ENCODE measurements around the gene FOXP1. TPM values are rescaled to one million over a fixed set of nuclear protein-coding genes. Genes with fewer than 3 reads are reported as not detected.

Gene FOXP1
- total RNA-seq, 4 donors from 2014 or later, result 169 to 300 (median 202) TPM

- no peaks in the 10 kb centered on the region for H3K27me3 ChIP-seq
- TF ChIP-seq CTCF (IDR thresholded peaks at IDR 0.05), result no peak
- TF ChIP-seq EP300 (IDR thresholded peaks at IDR 0.05), result no peak
- no peak for TF ChIP-seq POLR2A (IDR thresholded peaks at IDR 0.05)
- no peak for TF ChIP-seq POLR2AphosphoS5 (IDR thresholded peaks at IDR 0.05)
- H3K27ac ChIP-seq, result no peak overlapping the region
- no peak overlapping the region for H3K4me3 ChIP-seq
- H3K9me3 ChIP-seq, result no peaks in the 10 kb centered on the region
- WGBS, 2 donors (ENCODE audit: low coverage in 1 of 2), result 100% methylated on average over 1 of the region's 1 CpG
- no peaks in the 10 kb centered on the region for H3K36me3 ChIP-seq
- no peak for ATAC-seq
- peaks cover 12 to 32% (median 15%) of the 10 kb centered on the region in 3 donors for H3K4me1 ChIP-seq
Observed at GRCh38 chr3:71214797-71215196, 368.7 kb downstream of the FOXP1 start.

DNA sequence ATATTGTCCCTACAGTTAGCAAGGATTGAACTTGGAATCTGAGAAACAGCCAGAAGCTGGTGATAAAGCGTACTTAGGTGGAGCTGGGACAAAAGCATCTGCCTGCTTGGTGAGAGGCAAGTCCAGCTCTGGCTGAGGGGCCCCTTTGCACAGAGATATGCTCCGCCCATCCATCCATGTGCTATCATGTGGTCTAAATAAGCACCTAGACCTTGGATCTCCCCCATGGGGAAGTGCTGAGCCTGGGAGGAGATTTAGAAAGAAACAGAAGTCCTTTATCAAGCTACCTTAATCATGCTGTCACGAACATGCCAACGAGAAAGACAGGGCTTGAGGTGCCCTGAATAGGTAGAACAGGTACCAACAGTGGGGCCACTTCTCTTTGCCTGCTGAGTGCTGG lies 369.5 kb downstream of the FOXP1 start:
- no peak for ATAC-seq
- Histone ChIP-seq H3K9me3 (no peaks in the 10 kb centered on the region), H3K4me1 (peaks cover 15 to 39% (median 20%) of the 10 kb centered on the region in 3 donors), H3K36me3 (no peaks in the 10 kb centered on the region), H3K27me3 (no peaks in the 10 kb centered on the region), H3K27ac (no peak overlapping the region), H3K4me3 (no peak overlapping the region)
- WGBS, 2 donors (ENCODE audit: low coverage in 1 of 2), result 64 to 100% methylated on average over 1 to 3 of the region's 4 CpGs
- TF ChIP-seq POLR2AphosphoS5 (IDR thresholded peaks at IDR 0.05) (no peak), CTCF (IDR thresholded peaks at IDR 0.05) (no peak), EP300 (IDR thresholded peaks at IDR 0.05) (no peak), POLR2A (IDR thresholded peaks at IDR 0.05) (no peak)

DNA sequence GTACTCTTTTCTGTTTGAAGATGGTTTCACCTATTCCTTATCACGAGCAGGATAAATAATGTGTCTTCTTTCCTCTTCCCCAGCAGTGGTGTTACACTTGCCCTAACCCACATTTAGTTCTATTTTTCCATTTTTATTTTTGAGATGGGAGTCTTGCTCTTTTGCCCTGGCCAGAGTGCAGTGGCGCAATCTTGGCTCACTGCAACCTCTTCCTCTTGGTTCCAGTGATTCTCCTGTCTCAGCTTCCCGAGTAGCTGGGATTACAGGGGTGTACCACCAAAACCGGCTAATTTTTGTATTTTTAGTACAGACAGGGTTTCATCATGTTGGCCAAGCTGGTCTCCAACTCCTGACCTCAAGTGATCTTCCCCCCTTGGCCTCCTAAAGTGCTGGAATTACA lies 372.4 kb downstream of the FOXP1 start:
- peak; percentile 46 for ATAC-seq
- Histone ChIP-seq H3K9me3 (no peaks in the 10 kb centered on the region), H3K4me3 (no peak overlapping the region), H3K27ac (peak overlapping the region; percentile 86 to 88 (median 86)), H3K4me1 (peaks cover 19 to 66% (median 28%) of the 10 kb centered on the region in 3 donors), H3K27me3 (no peaks in the 10 kb centered on the region), H3K36me3 (no peaks in the 10 kb centered on the region)
- TF ChIP-seq CTCF (IDR thresholded peaks at IDR 0.05) (no peak), POLR2AphosphoS5 (IDR thresholded peaks at IDR 0.05) (no peak), POLR2A (IDR thresholded peaks at IDR 0.05) (no peak), EP300 (IDR thresholded peaks at IDR 0.05) (no peak)
- 38% methylated on average over 1 to 4 of the region's 4 CpGs for WGBS, 2 donors (ENCODE audit: low coverage in 1 of 2)

GRCh38 chr3:71210257-71211007 lies 373.1 kb downstream of the FOXP1 start:
- Histone ChIP-seq H3K4me1 (peaks cover 19 to 73% (median 31%) of the 10 kb centered on the region in 3 donors), H3K9me3 (no peaks in the 10 kb centered on the region), H3K36me3 (no peaks in the 10 kb centered on the region), H3K4me3 (no peak overlapping the region), H3K27ac (peak overlapping the region; percentile 86 to 88 (median 86)), H3K27me3 (no peaks in the 10 kb centered on the region)
- peak in 3 of 4 experiments; percentile 29 to 64 (median 64) for TF ChIP-seq CTCF (IDR thresholded peaks at IDR 0.05)
- TF ChIP-seq POLR2A (IDR thresholded peaks at IDR 0.05), result no peak
- peak; percentile 82 for TF ChIP-seq POLR2AphosphoS5 (IDR thresholded peaks at IDR 0.05)
- no peak for TF ChIP-seq EP300 (IDR thresholded peaks at IDR 0.05)
- peak; percentile 94 for ATAC-seq
- 9 to 10% methylated on average over 4 of the region's 4 CpGs for whole genome bisulfite sequencing, 2 donors (ENCODE audit: low coverage in 1 of 2)
